SW 1271 (cell line): ENCODE data around the gene ENGASE.

Experiments used
- DNase-seq, 2 experiments: peaks; one replicate each; lab custom pipeline; 2025; lab: John Stamatoyannopoulos, UW

Gene ENGASE

GRCh38 chr17:79135628-79136405 is 61.2 kb downstream of the ENGASE start:
- no peak for DNase-seq
